Measurements from ENCODE around the gene GPATCH3.

DNA sequence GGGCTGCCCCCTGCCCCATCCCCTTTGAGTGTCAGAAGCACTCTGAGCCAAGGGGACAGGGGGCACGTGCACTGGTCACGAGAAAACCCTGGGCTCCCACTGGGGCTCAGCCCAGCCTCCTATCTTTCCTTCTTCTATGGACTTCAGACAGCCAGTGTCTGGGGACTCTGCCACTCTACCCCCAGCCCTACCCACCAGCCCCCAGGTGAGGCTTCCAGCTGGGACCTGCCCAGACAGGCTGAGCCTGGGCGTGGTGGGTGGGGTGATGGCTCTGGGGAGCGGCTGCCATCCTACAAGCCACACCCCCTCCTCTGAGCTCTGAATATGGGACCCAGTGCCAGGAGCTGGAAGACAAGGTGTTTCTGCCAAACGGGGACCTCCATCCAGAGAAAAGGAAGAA lies 45.4 kb downstream of the GPATCH3 start:
- TF ChIP-seq GATA3 (IDR thresholded peaks at IDR 0.05; ENCODE audit: low read depth, low read length) = no peak
- TF ChIP-seq GATA2 (IDR thresholded peaks at IDR 0.05; ENCODE audit: low read depth, low read length) = no peak
